GM19467 (cell line): ENCODE data around the gene SRP68.

ENCODE experiments used
- ATAC-seq: cut with Tn5 transposase; IDR thresholded peaks from one replicate; pipeline ENCODE4 v1.9.1; 2021; ENCODE audit warnings: mild to moderate bottlenecking, moderate library complexity; ENCODE audit not compliant: unreplicated experiment

SRP68 gene

GRCh38 chr17:76072148-76072858 lies at the start of gene SRP68:
Gene SRP68, minus strand, starts transcription at chr17:76072517. Its CDS starts 26 bp downstream, at chr17:76072491.
- ATAC-seq, result peak; percentile 87

GRCh38 chr17:76121932-76122430 lies 49.7 kb upstream of the SRP68 start:
- ATAC-seq, result no peak

GRCh38 chr17:76120658-76121008 lies 48.3 kb upstream of the SRP68 start:
- ATAC-seq, result no peak

GRCh38 chr17:76119409-76120371 lies 47.4 kb upstream of the SRP68 start:
- no peak for ATAC-seq

- no peak for ATAC-seq
These were observed 42.9 kb upstream of the SRP68 start for GRCh38 chr17:76115138-76115754.

- ATAC-seq, result no peak
These were observed 39.6 kb upstream of the SRP68 start for GRCh38 chr17:76111956-76112355.

- no peak for ATAC-seq
These were observed 35.2 kb upstream of the SRP68 start for GRCh38 chr17:76107509-76107908.

GRCh38 chr17:76106703-76107102 lies 34.4 kb upstream of the SRP68 start:
- ATAC-seq, result no peak

- no peak for ATAC-seq
These were observed 32.5 kb upstream of the SRP68 start for GRCh38 chr17:76104896-76105231.

GRCh38 chr17:76104140-76104895 lies 32.0 kb upstream of the SRP68 start:
- ATAC-seq, result no peak

GRCh38 chr17:76103274-76104139 lies 31.2 kb upstream of the SRP68 start, which contains the start of gene EXOC7:
Gene EXOC7, minus strand, starts transcription at chr17:76103787. Its CDS starts 95 bp downstream, at chr17:76103692.
- ATAC-seq, result no peak

GRCh38 chr17:76102944-76103273 lies 30.6 kb upstream of the SRP68 start:
- no peak for ATAC-seq

GRCh38 chr17:76097716-76098295 lies 25.5 kb upstream of the SRP68 start:
- ATAC-seq, result no peak

- ATAC-seq, result no peak
These were observed 23.6 kb upstream of the SRP68 start for GRCh38 chr17:76095943-76096342.

- no peak for ATAC-seq
These were observed 21.7 kb upstream of the SRP68 start for GRCh38 chr17:76094046-76094445.

- no peak for ATAC-seq
These were observed 20.5 kb upstream of the SRP68 start for GRCh38 chr17:76092526-76093413.

- ATAC-seq, result no peak
These were observed 19.4 kb upstream of the SRP68 start for GRCh38 chr17:76091526-76092286.
